Forelimb muscle (tissue), 1 donor: Measurements from ENCODE around the gene KRT6B. TPM values are rescaled to one million over a fixed set of nuclear protein-coding genes. Genes with fewer than 3 reads are reported as not detected.
"Not testable (repeated sequence)": the region's sequence is repeated elsewhere in the genome, so short reads cannot be mapped to it uniquely, and the experiment has no call there.

Source experiments
- DNase-seq: peaks from one replicate; pipeline ENCODE4 v3.0.0-alpha.2; 2013; ENCODE audit warnings: low read depth
- polyA plus RNA-seq: library from polyadenylated mRNA; unstranded; fragments of 120-200 nt; gene quantifications from one replicate; pipeline ENCODE4 v1.2.1, GENCODE V29; 2013; ENCODE audit not compliant: insufficient read length

KRT6B gene
- not detected for polyA plus RNA-seq

DNA sequence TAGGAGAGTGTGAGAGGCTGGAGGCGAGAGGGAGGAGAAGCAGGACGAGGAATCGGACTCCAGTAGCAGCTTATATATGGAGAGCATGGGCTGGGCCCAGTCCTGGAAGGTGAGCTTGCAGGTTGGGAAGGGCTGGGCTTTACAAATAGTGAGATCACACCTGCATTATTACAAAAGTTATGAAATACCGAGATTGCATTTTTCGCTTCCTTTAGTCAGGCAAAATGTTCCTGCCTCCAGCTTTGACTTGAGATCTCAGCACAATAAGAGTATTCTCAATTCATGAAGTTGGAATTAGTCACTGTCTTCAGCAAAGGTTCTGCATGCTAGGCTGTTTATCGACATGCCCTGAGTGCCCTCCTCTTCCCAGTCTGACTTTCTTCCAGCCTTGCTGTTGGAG, at the start of gene KRT6B:
TSS of gene KRT6B (minus strand) at position 46 of the 400 bp plus-strand sequence. CDS start 68 bp downstream, outside the sequence.
- no peak for DNase-seq

DNA sequence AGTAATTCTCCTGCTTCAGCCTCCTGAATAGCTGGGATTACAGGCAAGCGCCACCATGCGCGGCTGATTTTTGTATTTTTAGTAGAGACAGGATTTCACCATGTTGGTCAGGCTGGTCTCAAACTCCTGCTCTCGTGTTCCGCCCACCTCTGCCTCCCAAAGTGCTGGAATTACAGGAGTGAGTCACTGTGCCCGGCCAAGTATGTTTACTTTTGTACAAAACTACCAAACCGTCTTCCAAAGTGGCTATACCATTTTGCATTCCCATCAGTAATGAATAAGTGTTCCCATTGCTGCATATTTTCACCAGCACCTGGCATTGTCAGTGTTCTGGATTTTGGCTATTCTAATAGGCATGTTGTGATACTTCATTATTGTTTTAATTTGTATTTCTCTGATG, 49.5 kb upstream of the KRT6B start:
- no peak for DNase-seq

GRCh38 chr12:52500574-52500973, 48.6 kb upstream of the KRT6B start:
- not testable (repeated sequence) for DNase-seq

- no peak for DNase-seq
These were observed 48.0 kb upstream of the KRT6B start for GRCh38 chr12:52499806-52500560.

DNA sequence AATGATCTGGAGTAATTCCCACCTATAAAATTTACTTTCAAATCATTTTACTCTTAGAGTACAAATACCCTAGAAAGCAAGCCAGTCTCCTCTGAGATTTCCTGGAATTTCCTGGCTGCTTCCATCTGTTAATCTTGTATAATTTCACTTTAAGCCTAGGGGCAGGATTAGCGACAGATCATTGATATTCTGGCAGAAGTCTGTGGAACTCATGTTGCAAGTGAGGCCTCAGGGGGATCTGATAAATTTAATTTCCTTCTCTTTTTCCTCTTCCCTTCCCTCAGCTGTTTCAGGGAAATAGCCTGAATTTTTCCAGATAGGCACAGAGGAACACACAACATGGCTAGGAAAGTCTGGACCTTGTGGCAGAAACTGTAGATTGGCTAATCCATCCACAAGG, 47.0 kb upstream of the KRT6B start:
- DNase-seq, result no peak

DNA sequence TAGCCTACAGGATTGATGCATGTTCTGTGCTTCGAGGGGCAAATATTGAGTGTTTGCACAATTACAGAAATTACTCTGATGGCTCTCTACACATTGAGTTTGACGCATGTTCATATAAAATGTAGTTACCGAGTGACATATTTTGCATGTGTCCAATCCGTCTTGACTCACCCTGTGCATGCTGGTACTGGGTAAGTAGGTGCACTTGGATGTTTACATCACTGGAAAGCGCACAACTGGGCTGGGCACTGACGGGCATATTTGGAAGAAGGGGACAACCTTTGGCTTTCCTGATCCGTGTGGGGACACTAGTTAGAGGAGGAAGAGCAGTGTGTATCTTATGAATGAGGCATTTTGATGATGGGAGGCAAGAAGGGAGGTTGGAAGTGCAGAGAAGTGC, 46.0 kb upstream of the KRT6B start:
- DNase-seq, result no peak

GRCh38 chr12:52496590-52497071, 44.7 kb upstream of the KRT6B start:
- no peak for DNase-seq

DNA sequence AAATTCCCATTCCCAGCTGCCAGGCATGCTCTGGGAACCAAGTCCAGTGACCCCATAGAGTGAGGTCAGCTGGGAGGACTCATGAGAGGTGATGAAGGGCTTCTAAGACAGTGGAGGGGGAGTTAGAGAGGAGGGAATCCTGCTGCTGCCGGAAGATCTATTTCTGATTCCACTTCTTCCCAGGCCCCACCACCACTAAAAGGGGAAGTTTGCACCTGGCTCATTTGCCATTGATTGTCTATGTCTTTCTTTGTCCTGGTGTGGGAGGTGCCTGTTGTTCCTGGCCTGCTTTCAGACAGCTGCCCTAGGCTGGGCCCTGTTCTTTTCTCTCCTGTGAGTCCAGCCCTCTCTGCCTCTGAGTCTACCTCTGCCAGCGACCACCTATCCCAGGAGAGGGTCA, 44.1 kb upstream of the KRT6B start:
- DNase-seq, result no peak

GRCh38 chr12:52495389-52495788, 43.4 kb upstream of the KRT6B start:
- DNase-seq, result no peak

DNA sequence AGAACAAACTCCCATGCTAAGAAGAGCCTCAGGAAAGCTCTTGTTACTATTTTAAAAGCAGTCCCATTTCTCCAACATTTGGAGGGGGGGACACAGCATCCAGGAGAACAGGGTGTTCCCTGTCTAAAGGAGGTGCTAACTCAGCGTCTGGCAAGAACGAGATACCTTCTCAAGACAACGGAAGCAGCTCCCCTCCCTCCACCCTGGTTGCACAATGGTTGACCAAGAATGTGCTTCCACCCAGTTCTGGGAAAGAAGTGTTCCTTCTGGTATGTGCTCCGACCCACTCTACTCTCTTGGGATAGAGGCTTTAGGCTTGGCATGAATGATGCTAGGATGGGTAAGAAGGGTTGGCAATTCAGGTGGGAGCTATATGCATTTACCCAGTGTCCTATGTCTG, 42.6 kb upstream of the KRT6B start:
- DNase-seq, result no peak

GRCh38 chr12:52494100-52494499, 42.2 kb upstream of the KRT6B start:
- DNase-seq, result no peak

DNA sequence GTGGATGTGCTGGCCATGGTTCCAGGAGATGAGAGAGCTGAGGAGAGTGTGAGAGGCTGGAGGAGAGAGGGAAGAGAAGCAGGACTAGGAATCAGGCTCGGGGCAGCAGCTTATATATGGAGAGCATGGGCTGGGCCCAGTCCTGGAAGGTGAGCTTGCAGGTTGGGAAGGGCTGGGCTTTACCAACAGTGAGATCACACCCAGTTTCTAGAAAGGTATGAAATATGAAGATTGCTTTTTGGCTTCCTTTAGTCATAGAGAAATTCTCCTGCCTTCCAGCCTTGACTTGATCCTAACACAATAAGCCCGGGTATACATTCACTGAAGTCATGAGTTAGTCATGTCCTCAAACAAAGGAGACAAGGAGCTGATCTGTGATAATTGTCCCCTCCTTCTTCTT, 41.2 kb upstream of the KRT6B start, which contains the start of gene KRT6A:
TSS of gene KRT6A (minus strand) at position 86 of the 400 bp plus-strand sequence. CDS start at position 17, 69 bp downstream.
- no peak for DNase-seq

DNA sequence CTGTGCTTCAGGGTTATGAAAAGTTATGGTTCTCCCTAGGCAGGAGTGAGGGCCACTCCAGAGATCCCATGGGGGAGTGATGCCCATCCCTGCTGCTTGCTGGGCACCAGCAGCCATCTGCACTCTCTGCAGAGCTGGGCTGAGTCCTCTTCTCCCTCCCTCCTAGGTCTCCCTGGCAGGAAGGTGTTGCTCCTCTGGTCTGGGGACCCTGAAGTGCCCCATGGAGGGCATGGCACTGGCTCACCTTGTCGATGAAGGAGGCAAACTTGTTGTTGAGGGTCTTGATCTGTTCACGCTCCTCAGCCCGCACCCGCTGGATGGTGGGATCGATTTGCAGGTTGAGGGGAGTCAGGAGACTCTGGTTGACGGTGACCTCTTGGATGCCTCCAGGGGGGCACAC, 40.5 kb upstream of the KRT6B start:
- not testable (repeated sequence) for DNase-seq

DNA sequence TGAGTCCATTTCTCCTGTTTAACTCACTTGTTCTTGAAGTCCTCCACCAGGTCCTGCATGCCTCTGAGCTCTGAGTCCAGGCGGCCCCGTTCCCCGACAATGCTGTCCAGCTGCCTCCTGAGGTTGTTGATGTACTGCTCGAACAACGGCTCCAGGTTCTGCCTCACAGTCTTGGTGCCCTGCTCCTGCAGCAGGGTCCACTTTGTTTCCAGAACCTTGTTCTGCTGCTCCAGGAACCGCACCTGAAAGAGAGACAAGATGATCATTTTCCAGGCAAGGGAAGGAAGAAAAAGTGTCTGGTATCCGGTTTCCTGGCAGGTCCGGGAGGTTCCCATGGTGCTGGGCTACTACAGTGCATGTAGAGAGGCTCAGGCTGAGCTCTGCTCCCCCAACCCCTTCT, 39.5 kb upstream of the KRT6B start:
- not testable (repeated sequence) for DNase-seq

- DNase-seq, result no peak
These were observed 36.8 kb upstream of the KRT6B start for GRCh38 chr12:52488736-52489135.

DNA sequence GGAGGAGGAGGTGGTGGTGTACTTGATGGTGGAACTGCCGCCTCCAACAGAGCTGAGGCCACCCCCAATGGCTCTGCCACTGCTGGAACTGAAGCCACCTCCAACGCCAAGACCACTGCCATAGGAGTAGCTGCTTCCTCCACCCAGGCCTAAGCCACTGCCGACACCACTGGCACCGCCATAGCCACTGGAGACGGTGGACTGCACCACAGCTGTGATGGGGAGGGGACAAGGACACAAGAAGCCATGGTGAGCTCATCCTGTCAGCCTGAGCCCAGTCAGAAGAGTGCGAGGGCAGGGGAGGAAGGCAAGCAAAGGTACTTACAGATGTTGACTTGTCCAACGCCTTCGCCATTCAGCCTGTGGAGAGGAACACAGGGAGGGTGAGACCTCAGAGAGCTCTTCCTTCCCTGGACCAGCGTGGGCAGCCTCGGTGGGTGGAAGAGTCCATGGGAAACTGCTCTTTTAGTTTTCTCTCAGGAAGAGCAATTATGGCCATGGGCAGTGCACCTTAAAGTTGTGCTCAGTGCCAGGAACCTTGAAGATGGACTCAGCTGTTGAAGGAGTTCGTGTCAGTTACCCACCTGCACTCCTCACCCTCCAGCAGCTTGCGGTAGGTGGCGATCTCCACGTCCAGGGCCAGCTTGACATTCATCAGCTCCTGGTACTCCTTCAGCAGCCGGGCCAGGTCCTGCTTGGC, 35.9 kb upstream of the KRT6B start:
- DNase-seq, result not testable (repeated sequence)

DNA sequence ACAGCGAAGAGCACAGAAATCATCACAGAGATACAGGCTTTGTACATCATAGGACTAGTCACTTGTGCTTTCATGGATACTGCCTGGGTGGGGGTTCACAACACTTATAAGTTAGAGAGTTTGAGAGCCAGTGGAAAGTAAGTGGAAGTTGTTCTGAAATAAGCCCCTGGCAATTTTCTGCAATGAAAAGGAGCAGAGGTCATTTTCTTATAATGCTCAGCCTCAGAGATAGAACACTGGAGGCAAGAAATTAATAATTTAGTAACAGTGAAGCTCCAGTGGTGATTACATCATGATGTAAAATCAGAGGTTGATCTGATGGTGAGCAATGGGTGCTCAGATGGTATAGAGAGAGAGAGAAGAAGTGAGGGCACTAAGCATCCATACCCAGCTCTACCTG, 35.3 kb upstream of the KRT6B start:
- DNase-seq, result no peak

DNA sequence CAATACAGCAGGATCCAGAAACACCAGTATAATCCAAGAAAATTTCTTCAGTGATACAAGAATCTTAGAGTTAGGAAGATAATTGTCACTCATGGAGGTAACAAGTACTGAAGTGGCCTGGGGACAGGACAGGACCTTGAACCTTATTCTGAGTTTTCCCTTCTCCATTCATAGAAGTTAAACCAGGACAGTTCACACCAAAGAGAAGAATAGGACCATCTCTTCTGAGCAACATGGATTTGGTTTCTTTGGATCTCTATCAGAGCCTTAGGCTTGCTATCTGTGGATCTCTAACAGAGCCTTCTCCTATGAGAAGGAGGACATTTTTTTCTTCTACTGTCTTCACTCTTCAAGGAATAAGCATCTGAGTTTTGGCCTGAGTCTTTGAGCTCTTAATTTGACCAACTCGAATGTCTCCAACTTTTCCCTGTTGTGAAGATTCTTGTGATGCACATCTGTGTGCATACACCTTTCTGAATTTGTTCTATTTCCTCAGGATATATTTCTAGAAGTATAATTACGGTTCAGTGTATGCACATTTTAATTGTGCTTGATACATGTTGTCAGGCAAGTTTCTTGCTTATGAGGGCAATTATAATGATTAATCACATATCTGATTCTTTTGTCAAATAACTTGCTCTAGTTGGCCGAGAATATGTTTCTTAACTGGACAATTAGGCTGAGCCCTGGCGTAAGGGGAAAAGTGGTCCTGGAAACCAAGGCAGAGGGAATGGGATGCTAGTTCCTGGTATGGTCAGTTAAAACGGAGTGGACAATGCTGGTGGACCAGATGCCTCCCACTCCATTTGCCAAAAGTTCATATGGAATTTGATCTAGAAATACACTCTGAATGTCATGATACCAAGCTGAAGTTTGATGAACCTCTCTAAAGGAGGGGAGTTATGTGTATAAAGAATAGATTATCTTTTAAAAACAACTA, 34.5 kb upstream of the KRT6B start:
- DNase-seq, result no peak

DNA sequence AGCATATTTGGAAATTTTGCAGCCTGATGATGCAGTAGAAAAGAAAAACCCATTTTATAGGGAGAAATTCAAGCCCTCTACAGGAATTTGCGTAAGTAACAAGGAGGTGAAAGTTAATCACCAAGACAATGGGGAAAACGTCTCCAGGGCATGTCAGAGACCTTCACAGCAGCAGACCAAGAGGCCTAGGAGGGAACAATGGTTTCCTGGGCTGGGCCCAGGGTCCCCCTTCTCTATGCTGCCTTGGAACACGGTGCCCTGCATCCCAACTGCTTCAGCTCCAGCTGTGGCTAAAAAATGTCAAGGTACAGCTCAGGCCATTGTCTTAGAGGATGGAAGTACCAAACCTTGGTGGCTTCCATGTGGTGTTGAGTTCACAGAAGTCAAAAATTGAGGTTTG, 28.1 kb upstream of the KRT6B start:
- no peak for DNase-seq

GRCh38 chr12:52477651-52478050, 25.7 kb upstream of the KRT6B start:
- DNase-seq, result no peak

GRCh38 chr12:52474212-52474611, 22.3 kb upstream of the KRT6B start:
- no peak for DNase-seq

DNA sequence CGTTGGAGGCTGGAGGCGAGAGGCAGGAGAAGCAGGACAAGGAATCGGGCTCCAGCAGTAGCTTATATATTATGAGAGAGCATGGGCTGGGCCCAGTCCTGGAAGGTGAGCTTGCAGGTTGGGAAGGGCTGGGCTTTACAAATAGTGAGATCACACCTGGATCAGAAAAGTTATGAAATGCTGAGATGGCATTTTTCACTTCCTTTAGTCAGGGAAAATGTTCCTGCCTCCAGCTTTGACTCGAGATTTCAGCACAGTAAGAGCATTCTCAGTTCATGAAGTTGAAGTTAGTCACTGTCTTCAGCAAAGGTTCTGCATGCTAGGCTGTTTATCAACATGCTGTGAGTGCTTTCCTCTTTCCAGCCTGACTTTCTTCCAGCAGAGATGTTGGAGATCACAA, 21.8 kb upstream of the KRT6B start, which contains the start of gene KRT6C:
TSS of gene KRT6C (minus strand) at position 38 of the 400 bp plus-strand sequence. CDS start 68 bp downstream, outside the sequence.
- no peak for DNase-seq
